Keratinocyte (primary cell): ENCODE data around the gene CLEC2B. TPM values are rescaled to one million over a fixed set of nuclear protein-coding genes. Genes with fewer than 3 reads are reported as not detected.

ENCODE experiments used
- DNase-seq: peaks from one replicate; pipeline ENCODE4 v3.0.0-alpha.2; 2011; ENCODE audit warnings: low read depth, missing footprints, low spot score
- FAIRE-seq: peaks from 2 replicates; lab custom pipeline; 2011; peaks lifted over from hg19 to GRCh38; lab: Jason Lieb, UNC
- H2AFZ ChIP-seq: 2 replicates; pipeline ENCODE4 v1.6.0; 2012; ENCODE audit warnings: low read length, control low read depth, inconsistent platforms; ENCODE audit not compliant: control insufficient read depth
- H3K27ac ChIP-seq: 2 replicates; pipeline ENCODE4 v1.5.1; 2011; ENCODE audit warnings: low read length; ENCODE audit not compliant: control insufficient read depth, insufficient read depth
- H3K27me3 ChIP-seq: 3 replicates; pipeline ENCODE4 v1.6.0; 2011; ENCODE audit warnings: low read length; ENCODE audit not compliant: control insufficient read depth, insufficient read depth; ENCODE audit errors: extremely low read depth
- H3K36me3 ChIP-seq, 2 experiments: 2 replicates in 1 of 2; 3 replicates in 1 of 2; pipeline ENCODE4 v1.5.1; 2011; ENCODE audit warnings: low read length in 2 of 2, mild to moderate bottlenecking in 1 of 2; ENCODE audit not compliant: control insufficient read depth in 2 of 2, insufficient read depth in 2 of 2; ENCODE audit errors: extremely low read depth in 1 of 2
- H3K4me1 ChIP-seq: 3 replicates; pipeline ENCODE4 v1.5.1; 2011; ENCODE audit warnings: low read length; ENCODE audit not compliant: control insufficient read depth, insufficient read depth; ENCODE audit errors: extremely low read depth
- H3K4me2 ChIP-seq: 3 replicates; pipeline ENCODE4 v1.6.0; 2011; ENCODE audit warnings: low read depth, low read length; ENCODE audit not compliant: control insufficient read depth, insufficient read depth; ENCODE audit errors: extremely low read depth
- H3K4me3 ChIP-seq, 3 experiments: fragments of 200-600 bp in 1 of 3; sonication (generic) in 1 of 3; 2 replicates in 2 of 3; 3 replicates in 1 of 3; pipeline ENCODE4 v1.5.1; 2011 to 2016; ENCODE audit warnings: low read length in 3 of 3, mild to moderate bottlenecking in 3 of 3, control low read depth in 2 of 3, inconsistent platforms in 1 of 3, low read depth in 1 of 3, mixed read lengths in 1 of 3, mixed run types in 1 of 3, moderate library complexity in 1 of 3; ENCODE audit not compliant: control insufficient read depth in 2 of 3, insufficient read depth in 2 of 3; ENCODE audit errors: extremely low read depth in 1 of 3
- H3K79me2 ChIP-seq: 2 replicates; pipeline ENCODE4 v1.6.0; 2012; ENCODE audit warnings: low read length; ENCODE audit not compliant: control insufficient read depth, insufficient read depth
- H3K9ac ChIP-seq: 3 replicates; pipeline ENCODE4 v1.6.0; 2011; ENCODE audit warnings: low read length; ENCODE audit not compliant: control insufficient read depth, insufficient read depth; ENCODE audit errors: extremely low read depth
- H3K9me1 ChIP-seq: 3 replicates; pipeline ENCODE4 v1.6.0; 2011; ENCODE audit warnings: low read length; ENCODE audit not compliant: control insufficient read depth, insufficient read depth; ENCODE audit errors: extremely low read depth
- H3K9me3 ChIP-seq: 2 replicates; pipeline ENCODE4 v1.5.1; 2012; ENCODE audit warnings: low read depth, low read length; ENCODE audit not compliant: control insufficient read depth
- H4K20me1 ChIP-seq: 3 replicates; pipeline ENCODE4 v1.6.0; 2011; ENCODE audit warnings: low read length; ENCODE audit not compliant: control insufficient read depth, insufficient read depth; ENCODE audit errors: extremely low read depth
- CTCF ChIP-seq, 3 experiments: IDR thresholded peaks in 1 of 3; conservative IDR thresholded peaks in 1 of 3; optimal IDR thresholded peaks in 1 of 3; 2 replicates in 2 of 3; 3 replicates in 1 of 3; pipeline versions ENCODE3 to v1.5.1; 2011; ENCODE audit warnings: low read length in 3 of 3, mild to moderate bottlenecking in 3 of 3, moderate library complexity in 2 of 3, control low read depth in 1 of 3, inconsistent platforms in 1 of 3; ENCODE audit not compliant: insufficient read depth in 2 of 3; ENCODE audit errors: extremely low read depth in 1 of 3
- EZH2 ChIP-seq: IDR thresholded peaks from one replicate; pipeline ENCODE4 v1.6.1; 2012; ENCODE audit warnings: inconsistent platforms, mild to moderate bottlenecking, low read length, moderate library complexity
- dilution Hi-C: fragments of 300-500 bp; cut with MboI; formaldehyde crosslinking; loops from one replicate; pipeline ENCODE4 v1.7.0; 2020; ENCODE audit warnings: low sequenced_read_pairs; ENCODE audit not compliant: extremely low pct_ligation_motif_present
- polyA plus RNA-seq, 5 experiments: library from polyadenylated mRNA; depleted of rRNA in 3 of 5; stranded (reverse) in 3 of 5; stranded (forward) in 1 of 5; unstranded in 1 of 5; fragments of >200 nt; gene quantifications; 1 replicate in 1 of 5; 2 replicates in 3 of 5; 3 replicates in 1 of 5; pipeline versions ENCODE4 v1.2.1 to v1.2.3, GENCODE V29; 2011 to 2012; ENCODE audit warnings: missing spikeins in 2 of 5, low read depth in 1 of 5, low replicate concordance in 1 of 5

CLEC2B gene
- polyA plus RNA-seq, 1 donor (not counting 4 experiments of a cell fraction or from before 2014, with no cell fraction given): 31.3 TPM

- H3K79me2 ChIP-seq: no peaks in the 10 kb centered on the region
- no peaks in the 10 kb centered on the region for H3K9me1 ChIP-seq
- no peak for TF ChIP-seq CTCF (optimal IDR thresholded peaks at IDR 0.05 in 1 of 3, IDR thresholded peaks at IDR 0.05 in 1 of 3, conservative IDR thresholded peaks at IDR 0.05 in 1 of 3; ENCODE audit: extremely low read depth in 1 of 3, insufficient read depth in 2 of 3, low read length in 3 of 3)
- no peak for TF ChIP-seq EZH2
- no peaks in the 10 kb centered on the region for H3K36me3 ChIP-seq
- dilution Hi-C loops: no loop called here
- H3K27ac ChIP-seq: no peak overlapping the region
- no peak overlapping the region for H2AFZ ChIP-seq
- DNase-seq: no peak
- no peak for FAIRE-seq
- H3K4me1 ChIP-seq: no peaks in the 10 kb centered on the region
- no peaks in the 10 kb centered on the region for H3K9me3 ChIP-seq
- H4K20me1 ChIP-seq: no peaks in the 10 kb centered on the region
- H3K4me2 ChIP-seq: no peak overlapping the region
- no peak overlapping the region for H3K4me3 ChIP-seq
- H3K27me3 ChIP-seq: no peaks in the 10 kb centered on the region
- no peak overlapping the region for H3K9ac ChIP-seq
Measured at GRCh38 chr12:9806714-9807113, 62.4 kb downstream of the CLEC2B start.

GRCh38 chr12:9805883-9806282 is 63.3 kb downstream of the CLEC2B start:
- Histone ChIP-seq H3K4me1 (no peaks in the 10 kb centered on the region), H2AFZ (no peak overlapping the region), H3K27ac (no peak overlapping the region), H3K9ac (no peak overlapping the region), H3K79me2 (no peaks in the 10 kb centered on the region), H3K27me3 (no peaks in the 10 kb centered on the region), H3K36me3 (no peaks in the 10 kb centered on the region), H4K20me1 (no peaks in the 10 kb centered on the region), H3K4me2 (no peak overlapping the region), H3K9me3 (no peaks in the 10 kb centered on the region), H3K9me1 (no peaks in the 10 kb centered on the region), H3K4me3 (no peak overlapping the region)
- DNase-seq (no peak), FAIRE-seq (no peak)
- dilution Hi-C loops: no loop called here
- TF ChIP-seq CTCF (optimal IDR thresholded peaks at IDR 0.05 in 1 of 3, IDR thresholded peaks at IDR 0.05 in 1 of 3, conservative IDR thresholded peaks at IDR 0.05 in 1 of 3; ENCODE audit: extremely low read depth in 1 of 3, insufficient read depth in 2 of 3, low read length in 3 of 3) (no peak), EZH2 (no peak)

Other genes starting within 250 kb of the CLEC2B start
- gene CLEC2D, start 199.6 kb downstream of the CLEC2B start, polyA plus RNA-seq: 0.65 to 2.3 TPM (median 1.6 TPM) in 3 replicates
- not detected in 3 replicates for gene CLECL1, start 136.3 kb downstream of the CLEC2B start, polyA plus RNA-seq
- not detected in 3 replicates for gene CD69, start 108.5 kb downstream of the CLEC2B start, polyA plus RNA-seq
- gene KLRF1, start 41.9 kb downstream of the CLEC2B start, polyA plus RNA-seq: 0.12 TPM in 1 of 3 replicates, not detected in the others
- not detected in 3 replicates for gene KLRF2, start 12.1 kb upstream of the CLEC2B start, polyA plus RNA-seq
- gene CLEC2A, start 63.0 kb upstream of the CLEC2B start, polyA plus RNA-seq: 0.27 to 0.94 TPM (median 0.88 TPM) in 3 replicates
- gene CLEC12A, start 102.1 kb upstream of the CLEC2B start, polyA plus RNA-seq: not detected in 3 replicates
- gene CLEC1B, start 129.8 kb upstream of the CLEC2B start, polyA plus RNA-seq: not detected in 3 replicates
- not detected in 3 replicates for gene CLEC12B, start 141.3 kb upstream of the CLEC2B start, polyA plus RNA-seq
- gene CLEC9A, start 161.3 kb upstream of the CLEC2B start, polyA plus RNA-seq: not detected in 3 replicates
- 0.05 TPM in 1 of 3 replicates, not detected in the others for gene CLEC1A, start 229.6 kb upstream of the CLEC2B start, polyA plus RNA-seq